Suprapubic skin (tissue), 4 donors: ENCODE results near the gene CCNI2. TPM values are rescaled to one million over a fixed set of nuclear protein-coding genes. Genes with fewer than 3 reads are reported as not detected.

ENCODE experiments used
- total RNA-seq, 4 donors: library from RNA; depleted of rRNA; stranded (reverse); fragments of >200 nt; gene quantifications; one replicate each; pipeline ENCODE4 v1.1.0, GENCODE V29; 2016

Gene CCNI2
- total RNA-seq, 4 donors from 2014 or later = not detected

Other genes starting within 250 kb of the CCNI2 start
- not detected for gene IL5, start 203.9 kb upstream of the CCNI2 start, total RNA-seq
- gene RAD50, start 190.4 kb upstream of the CCNI2 start, total RNA-seq = 10 to 100 TPM; 17.3 to 53.4 (median 32.5) TPM
- gene IL13, start 89.3 kb upstream of the CCNI2 start, total RNA-seq = 1 to 10 TPM in 1 of 4 donors, under 1 TPM in 1, not detected in 2; 0.80 to 1.4 TPM
- not detected for gene IL4, start 73.4 kb upstream of the CCNI2 start, total RNA-seq
- gene KIF3A, start 9.9 kb upstream of the CCNI2 start, total RNA-seq = 10 to 100 TPM in 1 of 4 donors, 1 to 10 TPM in 3; 2.6 to 15.0 (median 6.3) TPM
- gene SEPTIN8, start 29.8 kb downstream of the CCNI2 start, total RNA-seq = 10 to 100 TPM; 75.9 to 85.0 (median 80.8) TPM
- under 1 TPM in 3 of 4 donors, not detected in 1; 0.23 to 0.93 (median 0.48) TPM for gene SOWAHA, start 65.9 kb downstream of the CCNI2 start, total RNA-seq
- gene SHROOM1, start 83.2 kb downstream of the CCNI2 start, total RNA-seq = 1 to 10 TPM in 3 of 4 donors, under 1 TPM in 1; 0.76 to 2.8 (median 2.3) TPM
- 1 to 10 TPM in 1 of 4 donors, under 1 TPM in 3; 0.47 to 4.8 (median 0.90) TPM for gene GDF9, start 119.0 kb downstream of the CCNI2 start, total RNA-seq
- gene UQCRQ, start 119.2 kb downstream of the CCNI2 start, total RNA-seq = 100 to 1,000 TPM; 124 to 243 (median 161) TPM
- 1 to 10 TPM in 2 of 4 donors, under 1 TPM in 2; 0.21 to 9.1 (median 1.7) TPM for gene LEAP2, start 126.2 kb downstream of the CCNI2 start, total RNA-seq
- gene AFF4, start 216.2 kb downstream of the CCNI2 start, total RNA-seq = 100 to 1,000 TPM in 1 of 4 donors, 10 to 100 TPM in 3; 55.8 to 107 (median 71.7) TPM